Neuronal stem cell (in vitro differentiated cells): ENCODE results near the gene CDX2.

Experiments used
- DNase-seq: peaks from one replicate; pipeline ENCODE4 v3.0.0-alpha.2; 2013; ENCODE audit warnings: low spot score
- H2AFZ ChIP-seq: one replicate; pipeline ENCODE4 v1.6.1; 2013; ENCODE audit warnings: mild to moderate bottlenecking, low read length, inconsistent platforms
- H2AK5ac ChIP-seq: 2 replicates; pipeline ENCODE4 v1.6.1; 2013; ENCODE audit warnings: low read depth, mild to moderate bottlenecking, inconsistent platforms, low read length, moderate library complexity, mixed read lengths
- H2BK120ac ChIP-seq: 2 replicates; pipeline ENCODE4 v1.6.1; 2013; ENCODE audit warnings: low read depth, mild to moderate bottlenecking, inconsistent platforms, low read length, moderate library complexity, mixed read lengths
- H2BK12ac ChIP-seq: one replicate; pipeline ENCODE4 v1.6.1; 2013; ENCODE audit warnings: low read length, inconsistent platforms
- H2BK15ac ChIP-seq: 2 replicates; pipeline ENCODE4 v1.6.1; 2013; ENCODE audit warnings: mild to moderate bottlenecking, low read length, inconsistent platforms, mixed read lengths
- H2BK5ac ChIP-seq: one replicate; pipeline ENCODE4 v1.6.1; 2013; ENCODE audit warnings: inconsistent platforms, mild to moderate bottlenecking, low read length, moderate library complexity
- H3K14ac ChIP-seq: one replicate; pipeline ENCODE4 v1.6.1; 2013; ENCODE audit warnings: low read length, inconsistent platforms
- H3K18ac ChIP-seq: 2 replicates; pipeline ENCODE4 v1.6.1; 2013; ENCODE audit warnings: low read length, inconsistent platforms
- H3K23ac ChIP-seq: 2 replicates; pipeline ENCODE4 v1.6.1; 2013; ENCODE audit warnings: low read depth, mild to moderate bottlenecking, mixed read lengths, low read length, inconsistent platforms; ENCODE audit not compliant: poor library complexity
- H3K27ac ChIP-seq: replicated peaks from 3 replicates; pipeline ENCODE4 v1.5.1; 2013; ENCODE audit warnings: low read length, inconsistent platforms
- H3K27me3 ChIP-seq, 3 experiments: 2 replicates each; pipeline ENCODE4 v1.6.1; 2013; ENCODE audit warnings: low read length in 3 of 3, mild to moderate bottlenecking in 2 of 3, inconsistent platforms in 1 of 3, low read depth in 1 of 3, mixed read lengths in 1 of 3, moderate library complexity in 1 of 3; ENCODE audit not compliant: control insufficient read depth in 3 of 3, insufficient read depth in 3 of 3
- H3K36me3 ChIP-seq, 2 donors: replicated peaks in 1 of 2; 2 replicates each; pipeline ENCODE4 v1.6.1; 2013; ENCODE audit warnings: low read length in 2 of 2; ENCODE audit not compliant: control insufficient read depth in 2 of 2, insufficient read depth in 2 of 2
- H3K4ac ChIP-seq: 2 replicates; pipeline ENCODE4 v1.6.1; 2013; ENCODE audit warnings: inconsistent platforms, mild to moderate bottlenecking, low read length, moderate library complexity
- H3K4me1 ChIP-seq, 2 donors: 1 replicate in 1 of 2; 2 replicates in 1 of 2; pipeline ENCODE4 v1.6.1; 2013; ENCODE audit warnings: low read length in 2 of 2, low read depth in 1 of 2; ENCODE audit not compliant: control insufficient read depth in 2 of 2, insufficient read depth in 1 of 2
- H3K4me2 ChIP-seq: one replicate; pipeline ENCODE4 v1.6.1; 2013; ENCODE audit warnings: mild to moderate bottlenecking, low read length, inconsistent platforms; ENCODE audit not compliant: insufficient read depth, poor library complexity, severe bottlenecking
- H3K4me3 ChIP-seq, 2 donors: 2 replicates each; pipeline ENCODE4 v1.5.1; 2013; ENCODE audit warnings: low read length in 2 of 2, mild to moderate bottlenecking in 2 of 2, inconsistent platforms in 1 of 2, moderate library complexity in 1 of 2
- H3K79me1 ChIP-seq: one replicate; pipeline ENCODE4 v1.6.1; 2013; ENCODE audit warnings: low read depth, mild to moderate bottlenecking, inconsistent platforms, low read length, moderate library complexity
- H3K9ac ChIP-seq: one replicate; pipeline ENCODE4 v1.6.1; 2013; ENCODE audit warnings: mild to moderate bottlenecking, low read depth, low read length, inconsistent platforms; ENCODE audit not compliant: poor library complexity
- H3K9me3 ChIP-seq, 2 donors: replicated peaks in 1 of 2; 2 replicates each; pipeline versions ENCODE3 to v1.6.1; 2013; ENCODE audit warnings: low read length in 2 of 2, mild to moderate bottlenecking in 2 of 2, inconsistent platforms in 1 of 2, low read depth in 1 of 2, mixed read lengths in 1 of 2, moderate library complexity in 1 of 2; ENCODE audit not compliant: control insufficient read depth in 2 of 2, insufficient read depth in 1 of 2
- H4K8ac ChIP-seq: one replicate; pipeline ENCODE4 v1.6.1; 2013; ENCODE audit warnings: low read depth, mild to moderate bottlenecking, inconsistent platforms, low read length, moderate library complexity
- H4K91ac ChIP-seq: one replicate; pipeline ENCODE4 v1.6.1; 2013; ENCODE audit warnings: low read length, low read depth, mild to moderate bottlenecking, inconsistent platforms; ENCODE audit not compliant: poor library complexity
- WGBS, 2 donors: extraction: QIAGEN DNeasy Blood & Tissue Kit; methylation state at CpG; one replicate each; pipeline ENCODE4 v1.1.7; 2013; ENCODE audit warnings: missing lambda C conversion rate in 2 of 2, mixed read lengths in 1 of 2; ENCODE audit not compliant: insufficient read length in 2 of 2, insufficient replicate concordance in 1 of 2; ENCODE audit errors: extremely low coverage in 2 of 2; 5-methylcytosine and 5-hydroxymethylcytosine counted together

CDX2 gene

GRCh38 chr13:27968316-27969081 lies 616 bp downstream of the CDX2 start:
- no peaks in the 10 kb centered on the region for H3K36me3 ChIP-seq
- H2BK12ac ChIP-seq = peak overlapping the region; percentile 87
- no peak overlapping the region for H2AK5ac ChIP-seq
- peaks cover 6 to 28% of the 10 kb centered on the region in 2 donors for H3K4me1 ChIP-seq
- peak overlapping the region; percentile 77 for H3K23ac ChIP-seq
- no peak overlapping the region for H2BK120ac ChIP-seq
- H3K27ac ChIP-seq = no peak overlapping the region
- H3K18ac ChIP-seq = peak overlapping the region; percentile 96
- H3K4me3 ChIP-seq = peak overlapping the region in 1 of 2 donors; percentile 72
- H2AFZ ChIP-seq = peak overlapping the region; percentile 61
- no peak overlapping the region for H3K4ac ChIP-seq
- peak overlapping the region; percentile 78 for H4K8ac ChIP-seq
- peaks cover 60 to 100% (median 82%) of the 10 kb centered on the region in 3 experiments for H3K27me3 ChIP-seq
- H2BK15ac ChIP-seq = peak overlapping the region; percentile 43
- H3K4me2 ChIP-seq = peak overlapping the region; percentile 69
- WGBS, 2 donors = no CpG with 5 or more reads among the region's 86 CpGs
- peak overlapping the region; percentile 39 for H3K9ac ChIP-seq
- peaks cover 0 to 2% of the 10 kb centered on the region in 2 donors for H3K9me3 ChIP-seq
- H3K79me1 ChIP-seq = peaks cover 1% of the 10 kb centered on the region
- H2BK5ac ChIP-seq = no peak overlapping the region
- no peak for DNase-seq
- H4K91ac ChIP-seq = no peak overlapping the region
- peak overlapping the region; percentile 50 for H3K14ac ChIP-seq

- Histone ChIP-seq H3K36me3 (no peaks in the 10 kb centered on the region), H3K4me3 (no peak overlapping the region), H3K23ac (peak overlapping the region; percentile 77), H3K9ac (peak overlapping the region; percentile 17), H2AK5ac (peak overlapping the region; percentile 30), H4K91ac (no peak overlapping the region), H3K18ac (peak overlapping the region; percentile 7), H2BK15ac (peak overlapping the region; percentile 1), H3K4me2 (peak overlapping the region; percentile 69), H3K27ac (no peak overlapping the region), H3K79me1 (peaks cover 1% of the 10 kb centered on the region), H2BK120ac (no peak overlapping the region), H3K27me3 (peaks cover 66 to 100% (median 86%) of the 10 kb centered on the region in 3 experiments), H3K14ac (no peak overlapping the region), H3K4me1 (peaks cover 6 to 23% of the 10 kb centered on the region in 2 donors), H2BK5ac (no peak overlapping the region), H4K8ac (no peak overlapping the region), H2BK12ac (no peak overlapping the region), H3K4ac (no peak overlapping the region), H2AFZ (no peak overlapping the region), H3K9me3 (peaks cover 0 to 2% of the 10 kb centered on the region in 2 donors)
- no CpG with 5 or more reads among the region's 33 CpGs for WGBS, 2 donors
- DNase-seq = no peak
These were observed 1.3 kb downstream of the CDX2 start for GRCh38 chr13:27967736-27968315.

GRCh38 chr13:27967203-27967735 lies 1.8 kb downstream of the CDX2 start:
- Histone ChIP-seq H3K27me3 (peaks cover 66 to 100% (median 90%) of the 10 kb centered on the region in 3 experiments), H3K4me3 (no peak overlapping the region), H2BK15ac (peak overlapping the region; percentile 1), H3K4me2 (no peak overlapping the region), H3K4ac (no peak overlapping the region), H2BK5ac (no peak overlapping the region), H3K79me1 (peaks cover under 1% of the 10 kb centered on the region), H2BK12ac (no peak overlapping the region), H3K18ac (no peak overlapping the region), H3K4me1 (peaks cover 6 to 19% of the 10 kb centered on the region in 2 donors), H3K9me3 (peaks cover 0 to 2% of the 10 kb centered on the region in 2 donors), H2BK120ac (no peak overlapping the region), H3K9ac (no peak overlapping the region), H2AK5ac (no peak overlapping the region), H3K27ac (no peak overlapping the region), H3K23ac (peak overlapping the region; percentile 77), H2AFZ (no peak overlapping the region), H4K8ac (no peak overlapping the region), H4K91ac (no peak overlapping the region), H3K36me3 (no peaks in the 10 kb centered on the region), H3K14ac (no peak overlapping the region)
- no peak for DNase-seq
- WGBS, 2 donors = no CpG with 5 or more reads among the region's 18 CpGs

- Histone ChIP-seq H3K9ac (no peak overlapping the region), H2AFZ (no peak overlapping the region), H2AK5ac (peak overlapping the region; percentile 9), H4K8ac (no peak overlapping the region), H3K4me3 (no peak overlapping the region), H2BK120ac (no peak overlapping the region), H3K18ac (peak overlapping the region; percentile 11), H3K36me3 (no peaks in the 10 kb centered on the region), H3K4me1 (peaks cover 6 to 13% of the 10 kb centered on the region in 2 donors), H3K4ac (no peak overlapping the region), H3K27ac (no peak overlapping the region), H3K23ac (peak overlapping the region; percentile 76), H2BK12ac (no peak overlapping the region), H3K9me3 (peaks cover 0 to 2% of the 10 kb centered on the region in 2 donors), H3K79me1 (no peaks in the 10 kb centered on the region), H3K4me2 (peak overlapping the region; percentile 12), H2BK5ac (no peak overlapping the region), H4K91ac (no peak overlapping the region), H3K14ac (peak overlapping the region; percentile 32), H3K27me3 (peaks cover 69 to 100% (median 94%) of the 10 kb centered on the region in 3 experiments), H2BK15ac (no peak overlapping the region)
- no peak for DNase-seq
- no CpG with 5 or more reads among the region's 38 CpGs for WGBS, 2 donors
These were observed 2.4 kb downstream of the CDX2 start for GRCh38 chr13:27966641-27967202.
